ENCODE measurements around the gene RAB7B.

Gene RAB7B

GRCh38 chr1:206022766-206023165, 19.6 kb upstream of the RAB7B start:
- no peak for DNase-seq (ENCODE audit: low read depth)

- DNase-seq (ENCODE audit: low read depth), result no peak
Observed at GRCh38 chr1:206021626-206022365, 18.6 kb upstream of the RAB7B start.

GRCh38 chr1:206021008-206021625, 17.9 kb upstream of the RAB7B start:
- no peak for DNase-seq (ENCODE audit: low read depth)

GRCh38 chr1:206020393-206021007, 17.3 kb upstream of the RAB7B start:
- no peak for DNase-seq (ENCODE audit: low read depth)

- no peak for DNase-seq (ENCODE audit: low read depth)
Observed at GRCh38 chr1:206015071-206015470, 11.9 kb upstream of the RAB7B start.

- no peak for DNase-seq (ENCODE audit: low read depth)
Observed at GRCh38 chr1:206014601-206015000, 11.4 kb upstream of the RAB7B start.

GRCh38 chr1:206013026-206013795, 10.0 kb upstream of the RAB7B start:
- DNase-seq (ENCODE audit: low read depth), result no peak

GRCh38 chr1:206012086-206012859, 9.1 kb upstream of the RAB7B start:
- DNase-seq (ENCODE audit: low read depth), result no peak

GRCh38 chr1:206011057-206011456, 7.9 kb upstream of the RAB7B start:
- DNase-seq (ENCODE audit: low read depth), result no peak

- DNase-seq (ENCODE audit: low read depth), result no peak
Observed at GRCh38 chr1:206010060-206010459, 6.9 kb upstream of the RAB7B start.

GRCh38 chr1:206006946-206007345, 3.8 kb upstream of the RAB7B start:
- no peak for DNase-seq (ENCODE audit: low read depth)

GRCh38 chr1:206005778-206006180, 2.6 kb upstream of the RAB7B start:
- no peak for DNase-seq (ENCODE audit: low read depth)

- no peak for DNase-seq (ENCODE audit: low read depth)
Observed at GRCh38 chr1:206005234-206005633, 2.0 kb upstream of the RAB7B start.

GRCh38 chr1:206004826-206005225, 1.6 kb upstream of the RAB7B start:
- DNase-seq (ENCODE audit: low read depth), result no peak

GRCh38 chr1:206003854-206004800, 932 bp upstream of the RAB7B start:
- DNase-seq (ENCODE audit: low read depth), result no peak

- DNase-seq (ENCODE audit: low read depth), result no peak
Observed at GRCh38 chr1:206002160-206002559, 1.0 kb downstream of the RAB7B start.

- DNase-seq (ENCODE audit: low read depth), result peak; percentile 45
Observed at GRCh38 chr1:206001476-206001888, 1.7 kb downstream of the RAB7B start.

GRCh38 chr1:206000641-206001339, 2.4 kb downstream of the RAB7B start:
- peak; percentile 15 for DNase-seq (ENCODE audit: low read depth)

GRCh38 chr1:205998457-205999241, 4.5 kb downstream of the RAB7B start:
- no peak for DNase-seq (ENCODE audit: low read depth)

Measured in stimulated activated CD4-positive, alpha-beta T cell treated with anti-CD3 and anti-CD28 coated beads, Interleukin-2, amount 100 ng/mL, for 4 hours (primary cell).